Embryonic facial prominence (tissue), 1 donor: ENCODE measurements around the gene DENND1C.
"Not testable (repeated sequence)": the region's sequence is repeated elsewhere in the genome, so short reads cannot be mapped to it uniquely, and the experiment has no call there.

ENCODE experiments used
- DNase-seq: peaks from one replicate; pipeline ENCODE4 v3.0.0-alpha.2; 2016; ENCODE audit errors: extremely low spot score

DENND1C gene

GRCh38 chr19:6453951-6454565, 27.5 kb downstream of the DENND1C start:
- DNase-seq = no peak

GRCh38 chr19:6452899-6453298, 28.7 kb downstream of the DENND1C start:
- DNase-seq = no peak

GRCh38 chr19:6452223-6452614, 29.4 kb downstream of the DENND1C start:
- no peak for DNase-seq

- DNase-seq = no peak
These were observed 29.9 kb downstream of the DENND1C start for GRCh38 chr19:6451583-6452222.

GRCh38 chr19:6450166-6450565, 31.4 kb downstream of the DENND1C start:
- no peak for DNase-seq

- no peak for DNase-seq
These were observed 33.5 kb downstream of the DENND1C start for GRCh38 chr19:6448045-6448444.

- DNase-seq = no peak
These were observed 35.1 kb downstream of the DENND1C start for GRCh38 chr19:6446452-6446851.

- DNase-seq = no peak
These were observed 37.6 kb downstream of the DENND1C start for GRCh38 chr19:6443986-6444385.

- no peak for DNase-seq
These were observed 39.4 kb downstream of the DENND1C start for GRCh38 chr19:6442087-6442688.

GRCh38 chr19:6440905-6441304, 40.7 kb downstream of the DENND1C start:
- no peak for DNase-seq

- no peak for DNase-seq
These were observed 41.8 kb downstream of the DENND1C start for GRCh38 chr19:6439743-6440142.

- no peak for DNase-seq
These were observed 47.9 kb downstream of the DENND1C start, which contains the start of gene SLC25A41 for GRCh38 chr19:6433663-6434062. Gene SLC25A41, minus strand, starts transcription at chr19:6433763. Its CDS starts 70 bp downstream, at chr19:6433693.

GRCh38 chr19:6433165-6433564, 48.4 kb downstream of the DENND1C start:
- DNase-seq = no peak

- no peak for DNase-seq
These were observed 49.7 kb downstream of the DENND1C start for GRCh38 chr19:6431891-6432290.

- DNase-seq = no peak
These were observed 52.0 kb downstream of the DENND1C start for GRCh38 chr19:6429419-6430221.

- not testable (repeated sequence) for DNase-seq
These were observed 52.7 kb downstream of the DENND1C start for GRCh38 chr19:6428692-6429418.

GRCh38 chr19:6427131-6427530, 54.5 kb downstream of the DENND1C start:
- DNase-seq = no peak

GRCh38 chr19:6425732-6426620, 55.6 kb downstream of the DENND1C start:
- no peak for DNase-seq

- peak; percentile 100 for DNase-seq
These were observed 56.5 kb downstream of the DENND1C start for GRCh38 chr19:6424939-6425731.
